ENCODE measurements around the gene PRMT9. TPM values are rescaled to one million over a fixed set of nuclear protein-coding genes. Genes with fewer than 3 reads are reported as not detected.

The PRMT9 gene
- total RNA-seq, 1 donor from 2014 or later: 7.8 TPM

- Mint-ChIP-seq H3K36me3 (ENCODE audit: low read depth) (no peaks in the 10 kb centered on the region), H3K27me3 (ENCODE audit: low read depth) (no peaks in the 10 kb centered on the region), H3K4me1 (ENCODE audit: low read depth) (no peaks in the 10 kb centered on the region), H3K27ac (ENCODE audit: unreplicated experiment) (no peak overlapping the region), H3K4me3 (ENCODE audit: unreplicated experiment) (no peak overlapping the region), H3K9me3 (ENCODE audit: low read depth) (no peaks in the 10 kb centered on the region)
- DNase-seq (ENCODE audit: low spot score): no peak
- no peak for TF ChIP-seq CTCF (IDR thresholded peaks at IDR 0.05)
These were observed 9.3 kb upstream of the PRMT9 start for GRCh38 chr4:147693218-147693617.

GRCh38 chr4:147691820-147692219 lies 7.9 kb upstream of the PRMT9 start:
- H3K4me3 Mint-ChIP-seq (ENCODE audit: unreplicated experiment): no peak overlapping the region
- H3K27me3 Mint-ChIP-seq (ENCODE audit: low read depth): no peaks in the 10 kb centered on the region
- no peak for TF ChIP-seq CTCF (IDR thresholded peaks at IDR 0.05)
- no peaks in the 10 kb centered on the region for H3K9me3 Mint-ChIP-seq (ENCODE audit: low read depth)
- no peaks in the 10 kb centered on the region for H3K36me3 Mint-ChIP-seq (ENCODE audit: low read depth)
- no peak overlapping the region for H3K27ac Mint-ChIP-seq (ENCODE audit: unreplicated experiment)
- no peak for DNase-seq (ENCODE audit: low spot score)
- no peaks in the 10 kb centered on the region for H3K4me1 Mint-ChIP-seq (ENCODE audit: low read depth)

GRCh38 chr4:147689067-147689466 lies 5.1 kb upstream of the PRMT9 start:
- Mint-ChIP-seq H3K4me1 (ENCODE audit: low read depth) (peaks cover 9% of the 10 kb centered on the region), H3K36me3 (ENCODE audit: low read depth) (no peaks in the 10 kb centered on the region), H3K4me3 (ENCODE audit: unreplicated experiment) (no peak overlapping the region), H3K9me3 (ENCODE audit: low read depth) (no peaks in the 10 kb centered on the region), H3K27me3 (ENCODE audit: low read depth) (no peaks in the 10 kb centered on the region), H3K27ac (ENCODE audit: unreplicated experiment) (no peak overlapping the region)
- no peak for DNase-seq (ENCODE audit: low spot score)
- TF ChIP-seq CTCF (IDR thresholded peaks at IDR 0.05): no peak

- no peaks in the 10 kb centered on the region for H3K27me3 Mint-ChIP-seq (ENCODE audit: low read depth)
- no peak for DNase-seq (ENCODE audit: low spot score)
- H3K4me1 Mint-ChIP-seq (ENCODE audit: low read depth): peaks cover 37% of the 10 kb centered on the region
- TF ChIP-seq CTCF (IDR thresholded peaks at IDR 0.05): no peak
- peak overlapping the region; percentile 99 for H3K27ac Mint-ChIP-seq (ENCODE audit: unreplicated experiment)
- peak overlapping the region; percentile 82 for H3K4me3 Mint-ChIP-seq (ENCODE audit: unreplicated experiment)
- H3K36me3 Mint-ChIP-seq (ENCODE audit: low read depth): peaks cover 4% of the 10 kb centered on the region
- no peaks in the 10 kb centered on the region for H3K9me3 Mint-ChIP-seq (ENCODE audit: low read depth)
These were observed 773 bp downstream of the PRMT9 start for GRCh38 chr4:147683188-147683591.

- no peak for DNase-seq (ENCODE audit: low spot score)
- no peak for TF ChIP-seq CTCF (IDR thresholded peaks at IDR 0.05)
- peak overlapping the region; percentile 82 for H3K4me3 Mint-ChIP-seq (ENCODE audit: unreplicated experiment)
- H3K36me3 Mint-ChIP-seq (ENCODE audit: low read depth): peaks cover 4% of the 10 kb centered on the region
- H3K27me3 Mint-ChIP-seq (ENCODE audit: low read depth): no peaks in the 10 kb centered on the region
- H3K4me1 Mint-ChIP-seq (ENCODE audit: low read depth): peaks cover 42% of the 10 kb centered on the region
- H3K9me3 Mint-ChIP-seq (ENCODE audit: low read depth): no peaks in the 10 kb centered on the region
- H3K27ac Mint-ChIP-seq (ENCODE audit: unreplicated experiment): peak overlapping the region; percentile 99
These were observed 1.2 kb downstream of the PRMT9 start for GRCh38 chr4:147682755-147683154.
